ENCODE results near the gene SAPCD2. TPM values are rescaled to one million over a fixed set of nuclear protein-coding genes. Genes with fewer than 3 reads are reported as not detected.

The SAPCD2 gene
- total and polyA plus RNA-seq, 9 of the 15 experiments (the other 6 are each of a cell fraction or from before 2014, with no cell fraction given), result 3.4 to 91.8 (median 18.8) TPM

DNA sequence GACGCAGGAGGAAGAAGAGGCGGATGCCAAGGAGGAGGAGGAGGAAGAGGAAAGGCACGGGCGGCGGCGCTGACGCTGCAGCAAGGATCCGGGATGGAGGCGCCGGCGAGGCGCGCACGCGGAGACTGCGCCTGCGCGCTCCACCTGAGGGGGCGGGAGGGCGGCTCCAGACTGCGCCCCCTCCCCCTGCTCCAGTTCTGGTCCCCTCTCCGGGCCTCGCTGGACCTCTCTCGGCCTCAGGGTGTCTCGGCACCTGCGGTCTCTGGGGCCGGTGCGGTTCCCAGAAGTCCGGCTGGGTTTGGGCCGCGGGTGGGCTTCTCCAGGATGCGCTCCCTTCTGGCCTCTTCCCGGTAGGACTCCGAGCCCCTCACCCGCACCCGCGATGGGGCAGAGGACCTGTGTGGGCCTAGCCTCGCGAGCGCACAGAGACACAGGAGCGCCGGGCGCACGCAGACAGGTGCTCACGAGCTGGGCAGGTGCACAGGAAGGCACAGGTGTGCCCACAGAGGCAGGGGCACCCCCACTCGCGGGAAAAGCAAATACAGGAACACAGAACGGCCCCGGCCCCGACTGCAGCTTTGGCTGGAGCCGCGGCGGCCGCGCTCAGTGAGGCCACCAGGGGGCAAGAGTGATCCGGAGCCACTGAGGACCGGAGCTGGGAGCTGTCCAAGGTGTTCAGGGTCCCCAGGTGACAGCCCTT lies 24.1 kb downstream of the SAPCD2 start, which contains the start of gene NPDC1 (continued):
- TF ChIP-seq, protein P1, sequence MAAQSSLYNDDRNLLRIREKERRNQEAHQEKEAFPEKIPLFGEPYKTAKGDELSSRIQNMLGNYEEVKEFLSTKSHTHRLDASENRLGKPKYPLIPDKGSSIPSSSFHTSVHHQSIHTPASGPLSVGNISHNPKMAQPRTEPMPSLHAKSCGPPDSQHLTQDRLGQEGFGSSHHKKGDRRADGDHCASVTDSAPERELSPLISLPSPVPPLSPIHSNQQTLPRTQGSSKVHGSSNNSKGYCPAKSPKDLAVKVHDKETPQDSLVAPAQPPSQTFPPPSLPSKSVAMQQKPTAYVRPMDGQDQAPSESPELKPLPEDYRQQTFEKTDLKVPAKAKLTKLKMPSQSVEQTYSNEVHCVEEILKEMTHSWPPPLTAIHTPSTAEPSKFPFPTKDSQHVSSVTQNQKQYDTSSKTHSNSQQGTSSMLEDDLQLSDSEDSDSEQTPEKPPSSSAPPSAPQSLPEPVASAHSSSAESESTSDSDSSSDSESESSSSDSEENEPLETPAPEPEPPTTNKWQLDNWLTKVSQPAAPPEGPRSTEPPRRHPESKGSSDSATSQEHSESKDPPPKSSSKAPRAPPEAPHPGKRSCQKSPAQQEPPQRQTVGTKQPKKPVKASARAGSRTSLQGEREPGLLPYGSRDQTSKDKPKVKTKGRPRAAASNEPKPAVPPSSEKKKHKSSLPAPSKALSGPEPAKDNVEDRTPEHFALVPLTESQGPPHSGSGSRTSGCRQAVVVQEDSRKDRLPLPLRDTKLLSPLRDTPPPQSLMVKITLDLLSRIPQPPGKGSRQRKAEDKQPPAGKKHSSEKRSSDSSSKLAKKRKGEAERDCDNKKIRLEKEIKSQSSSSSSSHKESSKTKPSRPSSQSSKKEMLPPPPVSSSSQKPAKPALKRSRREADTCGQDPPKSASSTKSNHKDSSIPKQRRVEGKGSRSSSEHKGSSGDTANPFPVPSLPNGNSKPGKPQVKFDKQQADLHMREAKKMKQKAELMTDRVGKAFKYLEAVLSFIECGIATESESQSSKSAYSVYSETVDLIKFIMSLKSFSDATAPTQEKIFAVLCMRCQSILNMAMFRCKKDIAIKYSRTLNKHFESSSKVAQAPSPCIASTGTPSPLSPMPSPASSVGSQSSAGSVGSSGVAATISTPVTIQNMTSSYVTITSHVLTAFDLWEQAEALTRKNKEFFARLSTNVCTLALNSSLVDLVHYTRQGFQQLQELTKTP (IDR thresholded peaks at IDR 0.05; ENCODE audit: low read depth in 1 of 2, partially characterized antibody in 2 of 2), result peak in 1 of 2 experiments; percentile 95
- TF ChIP-seq MAZ (CRISPR knock-in tag; conservative IDR thresholded peaks at IDR 0.05 in 1 of 2, IDR thresholded peaks at IDR 0.05 in 1 of 2) (peak in 1 of 2 experiments; percentile 77; a peak in 1 of 4 replicates), ZNF766 (CRISPR knock-in tag; conservative IDR thresholded peaks at IDR 0.05) (0 out of 2 replicates have a peak, but pooled peaks have one; percentile 22), CREM (IDR thresholded peaks at IDR 0.05; ENCODE audit: low read depth) (peak; percentile 39; the same call in 1 of the 2 replicates), SAP30 (IDR thresholded peaks at IDR 0.05; ENCODE audit: borderline replicate concordance, insufficient read depth, low read depth, low read length, poor library complexity, severe bottlenecking) (peak; percentile 38), ILK (tag; IDR thresholded peaks at IDR 0.05; ENCODE audit: borderline replicate concordance, low read depth) (no peak), RBFOX2 (IDR thresholded peaks at IDR 0.05; ENCODE audit: low read depth, low read length) (peak; percentile 34; the same call in 1 of the 2 replicates), EZH2 (IDR thresholded peaks at IDR 0.05; ENCODE audit: borderline replicate concordance, low read depth, low read length) (no peak), SLC30A9 (CRISPR knock-in tag; IDR thresholded peaks at IDR 0.05) (no peak), ZKSCAN1 (IDR thresholded peaks at IDR 0.05; ENCODE audit: low read depth, low read length) (0 out of 2 replicates have a peak, but pooled peaks have one; percentile 37), ZFX (CRISPR knock-in tag; IDR thresholded peaks at IDR 0.05) (peak; percentile 49)
- TF ChIP-seq, protein P2, sequence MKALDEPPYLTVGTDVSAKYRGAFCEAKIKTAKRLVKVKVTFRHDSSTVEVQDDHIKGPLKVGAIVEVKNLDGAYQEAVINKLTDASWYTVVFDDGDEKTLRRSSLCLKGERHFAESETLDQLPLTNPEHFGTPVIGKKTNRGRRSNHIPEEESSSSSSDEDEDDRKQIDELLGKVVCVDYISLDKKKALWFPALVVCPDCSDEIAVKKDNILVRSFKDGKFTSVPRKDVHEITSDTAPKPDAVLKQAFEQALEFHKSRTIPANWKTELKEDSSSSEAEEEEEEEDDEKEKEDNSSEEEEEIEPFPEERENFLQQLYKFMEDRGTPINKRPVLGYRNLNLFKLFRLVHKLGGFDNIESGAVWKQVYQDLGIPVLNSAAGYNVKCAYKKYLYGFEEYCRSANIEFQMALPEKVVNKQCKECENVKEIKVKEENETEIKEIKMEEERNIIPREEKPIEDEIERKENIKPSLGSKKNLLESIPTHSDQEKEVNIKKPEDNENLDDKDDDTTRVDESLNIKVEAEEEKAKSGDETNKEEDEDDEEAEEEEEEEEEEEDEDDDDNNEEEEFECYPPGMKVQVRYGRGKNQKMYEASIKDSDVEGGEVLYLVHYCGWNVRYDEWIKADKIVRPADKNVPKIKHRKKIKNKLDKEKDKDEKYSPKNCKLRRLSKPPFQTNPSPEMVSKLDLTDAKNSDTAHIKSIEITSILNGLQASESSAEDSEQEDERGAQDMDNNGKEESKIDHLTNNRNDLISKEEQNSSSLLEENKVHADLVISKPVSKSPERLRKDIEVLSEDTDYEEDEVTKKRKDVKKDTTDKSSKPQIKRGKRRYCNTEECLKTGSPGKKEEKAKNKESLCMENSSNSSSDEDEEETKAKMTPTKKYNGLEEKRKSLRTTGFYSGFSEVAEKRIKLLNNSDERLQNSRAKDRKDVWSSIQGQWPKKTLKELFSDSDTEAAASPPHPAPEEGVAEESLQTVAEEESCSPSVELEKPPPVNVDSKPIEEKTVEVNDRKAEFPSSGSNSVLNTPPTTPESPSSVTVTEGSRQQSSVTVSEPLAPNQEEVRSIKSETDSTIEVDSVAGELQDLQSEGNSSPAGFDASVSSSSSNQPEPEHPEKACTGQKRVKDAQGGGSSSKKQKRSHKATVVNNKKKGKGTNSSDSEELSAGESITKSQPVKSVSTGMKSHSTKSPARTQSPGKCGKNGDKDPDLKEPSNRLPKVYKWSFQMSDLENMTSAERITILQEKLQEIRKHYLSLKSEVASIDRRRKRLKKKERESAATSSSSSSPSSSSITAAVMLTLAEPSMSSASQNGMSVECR (CRISPR knock-in tag; IDR thresholded peaks at IDR 0.05), result peak; percentile 90
- TF ChIP-seq, protein P3, sequence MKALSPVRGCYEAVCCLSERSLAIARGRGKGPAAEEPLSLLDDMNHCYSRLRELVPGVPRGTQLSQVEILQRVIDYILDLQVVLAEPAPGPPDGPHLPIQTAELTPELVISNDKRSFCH (CRISPR knock-in tag; IDR thresholded peaks at IDR 0.05), result no peak
- TF ChIP-seq, protein P3 (tag; IDR thresholded peaks at IDR 0.05), result no peak
- TF ChIP-seq, protein P4, sequence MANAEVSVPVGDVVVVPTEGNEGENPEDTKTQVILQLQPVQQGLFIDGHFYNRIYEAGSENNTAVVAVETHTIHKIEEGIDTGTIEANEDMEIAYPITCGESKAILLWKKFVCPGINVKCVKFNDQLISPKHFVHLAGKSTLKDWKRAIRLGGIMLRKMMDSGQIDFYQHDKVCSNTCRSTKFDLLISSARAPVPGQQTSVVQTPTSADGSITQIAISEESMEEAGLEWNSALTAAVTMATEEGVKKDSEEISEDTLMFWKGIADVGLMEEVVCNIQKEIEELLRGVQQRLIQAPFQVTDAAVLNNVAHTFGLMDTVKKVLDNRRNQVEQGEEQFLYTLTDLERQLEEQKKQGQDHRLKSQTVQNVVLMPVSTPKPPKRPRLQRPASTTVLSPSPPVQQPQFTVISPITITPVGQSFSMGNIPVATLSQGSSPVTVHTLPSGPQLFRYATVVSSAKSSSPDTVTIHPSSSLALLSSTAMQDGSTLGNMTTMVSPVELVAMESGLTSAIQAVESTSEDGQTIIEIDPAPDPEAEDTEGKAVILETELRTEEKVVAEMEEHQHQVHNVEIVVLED (CRISPR knock-in tag; IDR thresholded peaks at IDR 0.05), result no peak

Data from K562 (cell line).